ENCODE data around the gene GARS1.

DNA sequence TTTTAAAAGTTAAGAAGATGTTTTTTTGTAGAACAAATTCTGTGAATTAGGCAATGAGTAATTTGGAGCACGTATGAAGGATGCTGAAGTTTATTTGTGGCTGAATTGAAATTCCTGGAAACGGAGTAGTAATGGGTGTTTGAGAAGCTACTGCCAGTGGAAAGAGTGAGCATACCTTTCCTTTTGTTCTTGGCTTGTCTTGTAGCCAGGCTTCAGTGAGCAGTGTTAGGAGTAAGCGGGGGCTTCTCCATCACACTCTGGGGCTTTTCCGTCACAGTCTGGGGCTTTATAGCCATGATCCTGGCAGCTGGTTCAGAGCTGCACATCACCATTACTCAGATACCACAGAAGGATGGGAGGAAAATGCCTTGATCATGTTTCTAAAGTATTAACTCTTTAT, 32.3 kb downstream of the GARS1 start:
- TF ChIP-seq, protein P1, sequence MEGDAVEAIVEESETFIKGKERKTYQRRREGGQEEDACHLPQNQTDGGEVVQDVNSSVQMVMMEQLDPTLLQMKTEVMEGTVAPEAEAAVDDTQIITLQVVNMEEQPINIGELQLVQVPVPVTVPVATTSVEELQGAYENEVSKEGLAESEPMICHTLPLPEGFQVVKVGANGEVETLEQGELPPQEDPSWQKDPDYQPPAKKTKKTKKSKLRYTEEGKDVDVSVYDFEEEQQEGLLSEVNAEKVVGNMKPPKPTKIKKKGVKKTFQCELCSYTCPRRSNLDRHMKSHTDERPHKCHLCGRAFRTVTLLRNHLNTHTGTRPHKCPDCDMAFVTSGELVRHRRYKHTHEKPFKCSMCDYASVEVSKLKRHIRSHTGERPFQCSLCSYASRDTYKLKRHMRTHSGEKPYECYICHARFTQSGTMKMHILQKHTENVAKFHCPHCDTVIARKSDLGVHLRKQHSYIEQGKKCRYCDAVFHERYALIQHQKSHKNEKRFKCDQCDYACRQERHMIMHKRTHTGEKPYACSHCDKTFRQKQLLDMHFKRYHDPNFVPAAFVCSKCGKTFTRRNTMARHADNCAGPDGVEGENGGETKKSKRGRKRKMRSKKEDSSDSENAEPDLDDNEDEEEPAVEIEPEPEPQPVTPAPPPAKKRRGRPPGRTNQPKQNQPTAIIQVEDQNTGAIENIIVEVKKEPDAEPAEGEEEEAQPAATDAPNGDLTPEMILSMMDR (IDR thresholded peaks at IDR 0.05; ENCODE audit: low read depth, low read length, poor library complexity, severe bottlenecking): no peak
- no peak for TF ChIP-seq EZH2phosphoT487 (IDR thresholded peaks at IDR 0.05; ENCODE audit: borderline replicate concordance, low read length)

All from DOHH2 (cell line).